HG02623 (cell line): Measurements from ENCODE around the gene CEP112.

Source experiments
- ATAC-seq: cut with Tn5 transposase; IDR thresholded peaks from one replicate; pipeline ENCODE4 v1.9.1; 2021; ENCODE audit warnings: moderate library complexity; ENCODE audit not compliant: unreplicated experiment

The CEP112 gene

GRCh38 chr17:66191593-66192377, at the start of gene CEP112:
Gene CEP112 (minus strand): TSS chr17:66192133.
- ATAC-seq = peak; percentile 63

- no peak for ATAC-seq
These were observed 48.7 kb upstream of the CEP112 start for GRCh38 chr17:66240630-66241029.

- ATAC-seq = no peak
These were observed 48.1 kb upstream of the CEP112 start for GRCh38 chr17:66240013-66240412.

DNA sequence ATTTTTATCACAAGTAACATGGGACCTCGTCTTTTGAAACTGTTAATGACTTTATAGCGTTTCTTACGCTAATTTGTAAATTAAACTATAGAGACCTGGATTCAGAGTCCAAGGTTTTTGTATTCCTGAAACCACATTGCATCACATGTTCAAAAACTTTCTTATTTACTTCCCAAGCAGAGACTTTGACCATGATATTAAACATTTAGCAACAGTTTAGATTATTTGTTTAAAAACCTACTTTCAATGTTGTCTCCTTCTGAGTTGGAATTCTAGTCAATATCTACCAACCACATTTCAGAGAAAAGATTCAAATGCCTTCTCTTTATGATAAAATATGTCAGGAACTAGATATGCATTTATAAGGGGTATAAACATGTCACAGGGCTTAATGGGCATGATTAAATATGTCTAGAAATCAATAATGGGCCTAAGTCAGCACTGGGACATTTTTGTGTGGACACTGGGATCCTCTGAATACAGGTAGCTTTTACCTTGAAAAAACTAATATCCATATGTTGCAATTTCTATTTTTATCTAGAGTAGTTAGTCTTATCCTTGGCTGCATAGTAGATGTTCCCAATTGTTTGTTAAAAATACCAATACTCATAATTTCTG, 43.6 kb upstream of the CEP112 start:
- ATAC-seq = no peak

DNA sequence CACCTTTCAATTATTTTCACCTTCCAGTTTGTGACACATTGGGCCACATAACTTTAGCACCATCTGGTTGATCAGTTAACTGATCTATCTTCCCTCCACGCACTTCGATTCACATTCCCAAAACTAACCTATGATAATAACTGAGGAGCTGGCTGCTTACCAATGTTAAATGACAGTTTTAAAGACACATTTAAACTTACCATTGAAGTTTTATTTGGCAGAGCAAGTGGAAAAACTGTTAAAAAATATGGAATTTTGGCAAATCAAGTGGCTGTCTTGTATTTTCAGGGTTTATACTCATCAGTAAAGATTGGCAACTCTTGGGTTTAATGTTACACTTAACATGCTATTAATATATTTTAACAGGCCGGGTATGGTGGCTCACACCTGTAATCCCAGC, 42.7 kb upstream of the CEP112 start:
- ATAC-seq = no peak

GRCh38 chr17:66233023-66233753, 41.3 kb upstream of the CEP112 start:
- ATAC-seq = no peak

DNA sequence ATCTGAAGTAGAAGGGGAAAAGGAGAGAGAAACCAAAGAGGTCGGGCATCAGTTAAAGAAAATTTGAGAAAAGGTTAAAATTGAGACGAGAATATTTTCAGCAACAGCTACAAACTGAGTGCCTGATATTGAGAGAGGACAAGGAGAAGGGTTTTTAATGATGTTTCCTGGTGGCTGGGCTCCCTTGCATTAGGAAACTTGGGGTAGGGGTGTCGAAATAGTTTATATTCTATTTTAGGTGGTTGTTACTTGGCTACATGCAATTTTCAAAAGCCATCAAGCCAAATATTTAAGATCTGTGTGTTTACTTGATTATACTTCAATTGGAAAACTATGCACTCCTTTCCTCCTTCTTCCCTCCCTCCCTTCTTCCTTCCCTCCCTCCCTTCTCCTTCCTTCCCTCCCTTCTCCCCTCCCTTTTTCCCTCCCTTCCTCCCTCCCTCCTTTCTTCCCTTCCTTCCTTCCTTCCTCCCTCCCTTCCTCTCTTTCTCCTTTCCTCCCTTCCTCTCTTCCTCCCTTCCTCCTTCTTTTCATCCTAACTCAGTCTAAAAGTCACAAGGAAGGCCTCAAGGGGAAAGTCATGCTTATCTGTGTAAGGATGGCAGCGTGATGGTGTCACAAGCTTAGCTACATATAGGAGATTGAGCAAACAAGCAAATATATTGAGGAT, 39.1 kb upstream of the CEP112 start:
- ATAC-seq = no peak

DNA sequence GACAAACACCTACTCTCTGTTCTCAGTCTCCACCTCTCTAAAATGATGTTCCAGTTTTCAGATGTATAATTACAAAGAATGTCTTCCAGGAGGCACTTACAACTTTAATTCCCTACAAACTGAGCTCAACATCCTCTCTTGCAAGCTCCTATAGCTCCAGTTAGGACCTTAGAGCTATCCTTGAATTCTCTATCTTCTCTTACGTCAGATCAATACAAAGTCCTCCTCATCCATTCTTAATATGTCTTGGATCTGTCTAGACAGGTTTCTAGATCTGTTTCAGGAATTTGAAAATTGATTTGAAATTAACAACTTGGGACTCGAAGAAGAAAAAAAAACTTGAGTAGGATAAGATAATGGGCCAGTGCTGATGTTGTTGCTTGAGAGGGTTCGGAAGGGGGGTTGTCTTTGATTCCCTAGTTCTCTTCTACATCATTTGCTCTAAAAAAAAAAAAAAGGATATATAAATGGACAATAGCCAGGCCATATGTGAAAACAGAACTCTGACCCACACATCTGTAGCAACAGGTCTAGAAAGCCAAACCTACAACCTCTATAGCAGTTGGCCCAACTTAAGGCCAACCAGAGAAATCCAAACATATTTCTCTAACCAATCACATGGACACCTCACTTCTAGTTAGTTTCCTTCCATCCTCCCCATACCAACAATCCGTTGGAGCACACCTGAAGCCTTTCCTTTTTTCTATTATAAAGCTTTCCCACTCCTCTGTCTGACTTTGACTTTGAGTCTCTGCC, 38.0 kb upstream of the CEP112 start:
- ATAC-seq = no peak

GRCh38 chr17:66228887-66229782, 37.2 kb upstream of the CEP112 start, which contains the start of gene APOH:
Gene APOH (minus strand): TSS chr17:66229415. CDS start chr17:66229379, 36 bp downstream.
- ATAC-seq = no peak

DNA sequence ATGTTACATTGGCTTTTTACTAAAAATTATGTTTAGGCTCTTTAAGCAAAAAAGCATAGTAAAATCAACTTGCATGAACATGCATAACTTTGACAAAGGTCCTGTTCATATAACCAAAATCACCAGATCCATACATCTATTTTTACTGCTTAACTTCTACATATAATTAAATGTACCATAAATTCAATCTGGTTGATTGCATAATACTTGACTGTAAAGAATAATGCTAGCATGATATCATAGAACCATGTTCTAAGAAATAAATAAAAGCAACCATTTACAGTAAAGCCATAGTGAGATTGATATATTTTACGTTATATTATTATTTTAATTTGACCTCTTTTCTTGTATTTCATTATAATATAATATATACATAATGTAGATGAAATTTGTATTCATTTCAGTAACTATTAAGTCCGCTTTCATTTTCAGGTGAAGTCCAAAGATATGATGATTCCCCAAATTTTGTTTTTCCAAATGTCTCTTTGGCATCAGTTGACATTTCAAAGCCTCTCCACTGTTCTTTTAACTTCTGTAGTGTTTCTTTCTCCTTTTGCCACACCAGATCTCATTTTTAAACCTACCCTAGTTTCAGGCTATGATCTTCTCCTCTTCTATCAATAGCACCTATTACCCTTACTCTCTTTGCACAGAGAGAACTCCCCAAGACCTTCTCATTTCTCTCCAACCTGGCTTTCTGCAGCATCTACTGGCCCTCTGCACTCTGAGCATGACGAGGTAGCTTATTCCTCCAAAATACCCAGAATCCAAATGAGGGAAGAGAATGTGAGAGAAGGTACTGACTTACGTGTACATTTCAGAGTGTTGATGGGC, 35.5 kb upstream of the CEP112 start:
- no peak for ATAC-seq

- ATAC-seq = no peak
These were observed 30.9 kb upstream of the CEP112 start for GRCh38 chr17:66222798-66223350.

GRCh38 chr17:66221755-66222530, 30.0 kb upstream of the CEP112 start:
- no peak for ATAC-seq

- ATAC-seq = no peak
These were observed 29.4 kb upstream of the CEP112 start for GRCh38 chr17:66221343-66221742.

DNA sequence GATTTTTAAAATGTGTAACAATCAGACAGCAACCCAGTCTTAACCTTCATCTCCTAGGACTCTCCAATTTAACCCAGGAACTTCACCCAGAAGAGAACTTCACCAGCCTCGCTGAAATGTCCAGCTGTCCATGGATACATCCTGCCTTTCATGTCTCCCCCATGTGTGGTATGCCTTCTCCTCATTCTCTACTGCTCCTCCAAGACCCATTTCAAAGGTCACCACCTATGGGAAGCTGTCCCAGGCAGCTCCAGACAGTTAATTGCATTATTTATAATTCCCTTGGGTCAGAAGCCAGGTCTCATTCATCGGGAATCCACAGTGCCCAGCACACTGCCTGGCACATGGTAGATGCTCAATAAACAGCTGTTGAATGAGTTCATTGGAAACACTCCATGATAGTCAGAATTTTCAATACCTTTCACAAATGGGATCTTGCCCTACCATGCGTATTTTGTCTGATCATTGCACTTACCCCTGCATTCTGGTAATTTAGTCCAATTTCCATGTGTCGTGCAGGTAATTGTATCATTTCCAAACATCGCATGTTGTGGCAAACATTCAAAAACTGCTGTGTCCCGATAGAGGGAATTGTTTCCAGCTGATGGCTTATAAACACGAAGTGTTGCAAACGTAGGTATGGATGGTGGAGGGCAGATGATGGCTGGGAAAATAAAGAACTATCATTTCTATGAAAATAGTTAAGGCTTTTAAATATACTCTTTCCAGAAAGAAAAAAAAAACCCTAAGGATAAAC, 28.3 kb upstream of the CEP112 start:
- no peak for ATAC-seq

DNA sequence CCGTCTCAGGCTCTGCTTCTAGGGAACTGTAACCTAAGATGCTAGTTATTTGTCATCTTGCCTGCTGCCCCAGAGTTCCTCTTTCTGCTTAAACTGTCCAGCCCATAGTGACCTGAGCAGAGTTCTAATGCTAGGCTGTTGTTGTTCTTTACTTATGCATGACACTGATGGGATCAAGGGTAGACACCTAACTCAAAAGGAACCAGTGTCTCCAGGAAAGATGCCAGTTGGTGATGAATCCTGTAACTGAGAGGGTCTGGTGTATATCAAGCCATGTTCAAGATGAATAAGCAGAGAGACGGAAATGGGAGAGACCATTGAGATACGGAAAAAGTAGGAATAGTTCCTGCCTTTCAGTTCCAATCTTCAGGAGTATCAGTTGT, 23.6 kb upstream of the CEP112 start:
- no peak for ATAC-seq

- ATAC-seq = no peak
These were observed 23.1 kb upstream of the CEP112 start for GRCh38 chr17:66214884-66215528.
